Activated naive CD4-positive, alpha-beta T cell treated with anti-CD3 and anti-CD28 coated beads, Interleukin-2, amount 50 U/mL, for 24 hours (primary cell): ENCODE measurements around the gene RASEF.

Experiments used
- H3K27ac Mint-ChIP-seq: one replicate; pipeline ENCODE4 v1.8.0; 2021; ENCODE audit warnings: mild to moderate bottlenecking, mixed read lengths
- H3K27me3 Mint-ChIP-seq: one replicate; pipeline ENCODE4 v1.8.0; 2021; ENCODE audit warnings: mixed read lengths
- H3K36me3 Mint-ChIP-seq: one replicate; pipeline ENCODE4 v1.8.0; 2021; ENCODE audit warnings: mixed read lengths
- H3K4me1 Mint-ChIP-seq: one replicate; pipeline ENCODE4 v1.8.0; 2021; ENCODE audit warnings: mixed read lengths
- H3K4me3 Mint-ChIP-seq: one replicate; pipeline ENCODE4 v1.8.0; 2021; ENCODE audit warnings: mild to moderate bottlenecking, mixed read lengths
- H3K9me3 Mint-ChIP-seq: one replicate; pipeline ENCODE4 v1.8.0; 2021; ENCODE audit warnings: mixed read lengths

The RASEF gene

DNA sequence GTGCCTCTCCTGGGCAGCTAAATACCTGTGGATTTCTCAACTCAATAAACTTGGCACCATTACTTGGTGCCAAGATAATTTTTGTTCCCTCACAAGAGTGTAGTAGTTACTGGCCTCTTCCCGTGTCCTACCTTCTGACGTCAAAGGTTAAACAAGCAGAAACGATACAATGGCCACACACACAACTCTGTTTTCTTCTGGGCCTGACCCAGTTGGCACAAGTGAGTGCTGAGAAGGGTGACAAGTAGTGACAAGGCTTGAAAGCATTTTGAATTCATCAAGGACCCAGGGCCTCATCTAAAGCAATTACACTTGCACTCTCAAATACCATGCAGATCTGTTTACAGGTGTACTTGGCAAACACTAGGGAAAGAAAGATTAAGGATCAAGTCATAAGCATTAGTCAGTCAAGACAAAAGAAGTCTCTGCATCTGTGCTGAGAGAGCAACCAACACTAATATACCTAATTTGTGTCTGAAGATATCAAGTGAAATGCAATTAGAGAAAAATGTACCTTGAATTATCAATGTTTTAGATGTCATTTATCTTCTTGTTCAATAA, 30.8 kb downstream of the RASEF start:
- Mint-ChIP-seq H3K9me3 (no peaks in the 10 kb centered on the region), H3K27ac (no peak overlapping the region), H3K4me1 (no peaks in the 10 kb centered on the region), H3K36me3 (no peaks in the 10 kb centered on the region), H3K27me3 (no peaks in the 10 kb centered on the region), H3K4me3 (no peak overlapping the region)

DNA sequence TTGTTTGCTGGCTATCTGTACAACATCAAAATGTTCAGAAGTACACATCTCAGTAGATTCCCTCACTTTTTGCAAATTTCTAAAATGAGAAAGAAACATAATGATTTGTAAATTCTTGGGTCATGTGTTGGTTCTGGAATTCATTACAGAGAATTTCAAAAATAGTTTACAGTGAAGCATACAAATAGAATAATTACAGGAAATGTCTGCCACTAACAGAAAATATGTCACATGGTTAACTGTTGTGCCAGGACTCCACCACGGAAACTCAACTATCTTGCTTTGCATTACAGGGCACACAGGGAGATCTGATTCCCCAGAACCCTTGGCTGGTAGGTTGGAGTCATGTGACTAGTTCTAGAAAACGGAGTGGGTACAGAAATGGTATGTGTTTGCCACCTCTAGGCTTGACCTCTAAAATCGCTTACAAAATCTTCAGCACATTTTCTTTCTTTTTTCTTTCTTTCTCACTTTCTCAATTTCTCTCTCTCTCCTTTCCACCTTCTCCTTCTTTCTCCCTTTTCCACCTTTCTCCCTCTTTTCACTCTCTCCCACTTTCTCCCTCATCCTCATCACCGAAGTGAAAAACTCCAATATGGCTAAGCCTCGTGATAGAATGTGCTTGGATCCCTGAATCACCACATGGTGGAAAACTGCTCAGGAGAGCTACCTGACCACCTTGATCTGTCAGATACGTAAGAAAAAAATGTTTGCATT, 32.4 kb downstream of the RASEF start:
- Mint-ChIP-seq H3K9me3 (no peaks in the 10 kb centered on the region), H3K4me3 (no peak overlapping the region), H3K4me1 (no peaks in the 10 kb centered on the region), H3K36me3 (no peaks in the 10 kb centered on the region), H3K27ac (no peak overlapping the region), H3K27me3 (peaks cover 3% of the 10 kb centered on the region)

DNA sequence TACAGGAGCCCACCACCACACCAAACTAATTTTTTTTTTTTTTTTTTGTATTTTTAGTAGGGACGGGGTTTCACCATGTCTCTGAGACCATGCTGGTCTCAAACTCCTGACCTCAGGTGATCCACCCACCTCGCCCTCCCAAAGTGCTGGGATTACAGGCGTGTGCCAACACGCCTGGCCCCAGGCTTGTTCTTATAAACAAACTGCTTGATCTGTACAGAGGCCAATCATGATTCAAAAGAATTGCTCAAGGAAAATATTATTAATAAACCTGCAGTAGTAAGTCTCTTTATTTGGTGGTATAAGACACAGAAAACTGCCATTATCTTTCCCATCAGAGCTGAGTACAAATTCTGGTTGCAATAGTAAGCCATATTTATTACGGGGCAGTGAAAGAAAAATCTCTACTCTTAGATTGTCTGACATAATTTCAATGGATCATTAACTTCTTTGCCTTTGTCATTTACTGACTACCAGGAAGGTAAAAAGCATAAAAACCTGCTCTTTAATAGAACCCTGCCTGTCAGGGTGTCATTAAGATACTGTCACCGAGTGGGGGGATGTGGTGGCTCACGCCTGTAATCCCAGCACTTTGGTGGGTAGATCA, 33.3 kb downstream of the RASEF start:
- Mint-ChIP-seq H3K36me3 (no peaks in the 10 kb centered on the region), H3K4me1 (no peaks in the 10 kb centered on the region), H3K27ac (no peak overlapping the region), H3K4me3 (no peak overlapping the region), H3K9me3 (no peaks in the 10 kb centered on the region), H3K27me3 (peaks cover 3% of the 10 kb centered on the region)

GRCh38 chr9:83027153-83027891, 35.6 kb downstream of the RASEF start:
- H3K27ac Mint-ChIP-seq: no peak overlapping the region
- H3K9me3 Mint-ChIP-seq: no peaks in the 10 kb centered on the region
- no peaks in the 10 kb centered on the region for H3K36me3 Mint-ChIP-seq
- no peaks in the 10 kb centered on the region for H3K4me1 Mint-ChIP-seq
- no peak overlapping the region for H3K4me3 Mint-ChIP-seq
- peaks cover 3% of the 10 kb centered on the region for H3K27me3 Mint-ChIP-seq

DNA sequence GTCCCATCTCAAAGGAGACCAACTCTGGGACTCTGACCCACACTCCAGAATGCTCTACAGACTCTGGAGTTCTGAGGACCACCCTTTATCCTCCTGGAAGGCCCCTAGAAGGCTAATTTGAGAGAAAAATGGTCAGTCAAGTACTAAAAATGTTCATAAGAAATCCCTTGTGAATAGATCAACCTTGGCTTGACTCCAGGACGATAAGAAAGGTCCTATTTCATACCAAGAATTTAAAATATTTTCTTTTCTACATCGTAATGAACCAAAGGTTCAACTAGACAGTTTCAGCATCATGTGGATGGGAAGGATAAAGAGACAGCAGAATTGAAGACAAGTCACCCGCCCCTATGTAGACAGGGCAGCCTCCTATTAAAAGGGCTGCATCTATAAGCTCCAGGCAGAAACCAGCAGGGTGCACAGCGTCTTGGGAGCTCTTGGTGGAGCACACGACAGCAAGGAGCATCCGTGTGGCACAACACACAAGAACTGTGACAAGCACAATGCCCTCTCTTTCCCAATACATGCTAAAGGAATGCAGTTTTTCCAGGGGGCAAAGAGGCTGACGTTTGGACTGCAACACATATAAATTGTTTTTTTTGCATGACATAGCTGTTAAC, 38.3 kb downstream of the RASEF start:
- H3K27me3 Mint-ChIP-seq: peaks cover 3% of the 10 kb centered on the region
- H3K27ac Mint-ChIP-seq: no peak overlapping the region
- no peaks in the 10 kb centered on the region for H3K4me1 Mint-ChIP-seq
- H3K36me3 Mint-ChIP-seq: no peaks in the 10 kb centered on the region
- no peak overlapping the region for H3K4me3 Mint-ChIP-seq
- H3K9me3 Mint-ChIP-seq: no peaks in the 10 kb centered on the region

GRCh38 chr9:83023151-83023550, 39.8 kb downstream of the RASEF start:
- no peaks in the 10 kb centered on the region for H3K36me3 Mint-ChIP-seq
- H3K27ac Mint-ChIP-seq: no peak overlapping the region
- no peaks in the 10 kb centered on the region for H3K9me3 Mint-ChIP-seq
- no peaks in the 10 kb centered on the region for H3K4me1 Mint-ChIP-seq
- peaks cover 3% of the 10 kb centered on the region for H3K27me3 Mint-ChIP-seq
- H3K4me3 Mint-ChIP-seq: no peak overlapping the region

DNA sequence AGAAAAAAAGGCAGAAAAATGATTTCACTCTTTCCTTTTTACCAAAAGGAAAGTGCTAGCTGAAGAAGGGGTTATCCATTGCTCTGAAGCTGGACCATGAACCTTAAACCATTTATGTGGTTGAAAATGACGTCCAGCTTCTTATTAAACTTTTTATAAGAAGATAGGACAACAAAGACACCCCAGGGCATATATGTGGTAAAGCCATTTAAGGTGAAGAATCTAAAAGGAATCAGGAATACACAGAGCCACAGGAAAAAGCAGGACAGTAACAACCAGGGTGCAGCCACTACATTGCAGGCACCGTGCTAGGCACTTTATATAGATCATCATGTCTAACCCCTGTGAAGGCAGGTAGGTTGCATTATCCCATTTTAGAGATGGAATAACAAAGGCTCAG, 42.1 kb downstream of the RASEF start:
- H3K9me3 Mint-ChIP-seq: no peaks in the 10 kb centered on the region
- no peaks in the 10 kb centered on the region for H3K4me1 Mint-ChIP-seq
- peaks cover under 1% of the 10 kb centered on the region for H3K27me3 Mint-ChIP-seq
- H3K27ac Mint-ChIP-seq: no peak overlapping the region
- H3K36me3 Mint-ChIP-seq: no peaks in the 10 kb centered on the region
- no peak overlapping the region for H3K4me3 Mint-ChIP-seq

- Mint-ChIP-seq H3K4me3 (no peak overlapping the region), H3K27me3 (no peaks in the 10 kb centered on the region), H3K27ac (no peak overlapping the region), H3K36me3 (no peaks in the 10 kb centered on the region), H3K9me3 (no peaks in the 10 kb centered on the region), H3K4me1 (no peaks in the 10 kb centered on the region)
These were observed 42.6 kb downstream of the RASEF start for GRCh38 chr9:83020327-83020726.

GRCh38 chr9:83019246-83019645, 43.7 kb downstream of the RASEF start:
- H3K4me1 Mint-ChIP-seq: no peaks in the 10 kb centered on the region
- H3K9me3 Mint-ChIP-seq: no peaks in the 10 kb centered on the region
- H3K4me3 Mint-ChIP-seq: no peak overlapping the region
- peaks cover 2% of the 10 kb centered on the region for H3K27me3 Mint-ChIP-seq
- H3K36me3 Mint-ChIP-seq: no peaks in the 10 kb centered on the region
- no peak overlapping the region for H3K27ac Mint-ChIP-seq

- Mint-ChIP-seq H3K4me3 (no peak overlapping the region), H3K36me3 (no peaks in the 10 kb centered on the region), H3K4me1 (peaks cover 5% of the 10 kb centered on the region), H3K27me3 (peaks cover 2% of the 10 kb centered on the region), H3K9me3 (no peaks in the 10 kb centered on the region), H3K27ac (no peak overlapping the region)
These were observed 47.0 kb downstream of the RASEF start for GRCh38 chr9:83015897-83016296.

- Mint-ChIP-seq H3K27ac (no peak overlapping the region), H3K4me1 (peaks cover 5% of the 10 kb centered on the region), H3K9me3 (no peaks in the 10 kb centered on the region), H3K4me3 (no peak overlapping the region), H3K36me3 (no peaks in the 10 kb centered on the region), H3K27me3 (peaks cover 2% of the 10 kb centered on the region)
These were observed 48.9 kb downstream of the RASEF start for GRCh38 chr9:83013867-83014605.

DNA sequence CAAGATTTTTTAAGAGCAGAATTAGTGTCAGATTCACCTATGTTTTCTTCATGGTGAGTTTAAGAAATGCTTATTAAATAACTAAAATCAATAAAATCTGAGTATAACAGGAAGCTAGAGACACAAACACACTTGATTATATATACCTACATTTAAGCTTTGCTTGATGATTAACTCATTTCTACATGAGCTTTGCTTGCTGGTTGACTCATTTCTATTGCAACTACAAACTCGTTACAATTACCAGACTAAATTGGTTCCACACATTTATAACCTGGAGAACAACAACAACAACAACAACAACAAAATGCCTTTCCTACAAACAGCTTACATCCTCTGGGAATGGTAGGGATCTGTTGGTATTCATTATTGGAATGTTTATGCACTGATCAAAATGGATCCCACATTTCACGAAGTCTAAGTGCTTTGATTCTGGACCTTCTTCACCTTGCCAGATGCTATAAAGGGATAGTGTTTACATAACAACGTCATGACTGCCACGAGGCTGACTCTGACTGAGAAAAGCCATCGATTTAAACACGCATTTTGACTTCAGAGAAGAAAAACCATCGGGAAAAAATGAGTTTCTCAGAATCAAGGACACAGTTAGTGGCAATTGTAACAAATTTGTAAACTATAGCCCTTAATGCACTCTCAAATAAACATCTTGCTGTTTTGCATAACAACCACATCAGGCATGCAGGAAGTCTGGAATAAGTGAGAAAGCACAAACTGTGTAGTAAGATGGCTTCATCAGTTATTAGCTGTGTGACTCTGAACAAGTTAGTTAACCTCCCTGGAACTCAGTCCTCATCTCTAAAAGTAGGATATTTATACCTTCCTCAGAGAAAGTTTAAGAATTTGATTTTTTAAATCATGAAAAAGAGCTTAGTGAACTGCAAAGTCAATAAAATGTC, 49.8 kb downstream of the RASEF start:
- peaks cover 5% of the 10 kb centered on the region for H3K4me1 Mint-ChIP-seq
- peaks cover 4% of the 10 kb centered on the region for H3K27me3 Mint-ChIP-seq
- no peaks in the 10 kb centered on the region for H3K36me3 Mint-ChIP-seq
- no peak overlapping the region for H3K4me3 Mint-ChIP-seq
- no peaks in the 10 kb centered on the region for H3K9me3 Mint-ChIP-seq
- no peak overlapping the region for H3K27ac Mint-ChIP-seq

- H3K27me3 Mint-ChIP-seq: peaks cover 4% of the 10 kb centered on the region
- no peak overlapping the region for H3K27ac Mint-ChIP-seq
- H3K9me3 Mint-ChIP-seq: no peaks in the 10 kb centered on the region
- H3K36me3 Mint-ChIP-seq: no peaks in the 10 kb centered on the region
- H3K4me3 Mint-ChIP-seq: no peak overlapping the region
- peaks cover 5% of the 10 kb centered on the region for H3K4me1 Mint-ChIP-seq
These were observed 50.6 kb downstream of the RASEF start for GRCh38 chr9:83012168-83012921.

DNA sequence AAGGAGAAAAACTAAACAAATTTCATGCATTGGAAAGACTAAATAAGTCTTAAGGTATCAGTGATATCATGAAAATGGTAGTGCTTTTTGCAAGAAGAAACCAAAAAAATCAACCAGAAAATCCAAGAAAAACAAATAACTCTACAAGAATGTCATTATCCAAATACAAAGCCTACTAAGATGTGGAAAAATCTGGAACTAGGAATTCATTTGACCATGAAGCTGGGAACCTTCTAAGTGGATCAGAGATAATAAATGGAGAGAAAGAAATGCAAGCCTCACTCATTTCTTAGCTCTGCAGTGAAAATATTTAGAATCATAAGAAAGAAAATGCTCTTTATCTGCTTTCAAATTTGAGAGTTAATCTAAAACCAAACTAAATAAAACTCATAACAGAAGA, 51.3 kb downstream of the RASEF start:
- H3K27me3 Mint-ChIP-seq: peaks cover 4% of the 10 kb centered on the region
- no peaks in the 10 kb centered on the region for H3K36me3 Mint-ChIP-seq
- no peak overlapping the region for H3K4me3 Mint-ChIP-seq
- no peaks in the 10 kb centered on the region for H3K9me3 Mint-ChIP-seq
- H3K4me1 Mint-ChIP-seq: peaks cover 5% of the 10 kb centered on the region
- H3K27ac Mint-ChIP-seq: no peak overlapping the region
